Superior temporal gyrus (tissue), 1 donor: ENCODE measurements around the gene PRPF6.
"Not testable (repeated sequence)": the region's sequence is repeated elsewhere in the genome, so short reads cannot be mapped to it uniquely, and the experiment has no call there.

ENCODE experiments used
- DNase-seq: peaks from one replicate; pipeline ENCODE4 v3.0.0-alpha.2; 2016; ENCODE audit errors: extremely low spot score

The PRPF6 gene

DNA sequence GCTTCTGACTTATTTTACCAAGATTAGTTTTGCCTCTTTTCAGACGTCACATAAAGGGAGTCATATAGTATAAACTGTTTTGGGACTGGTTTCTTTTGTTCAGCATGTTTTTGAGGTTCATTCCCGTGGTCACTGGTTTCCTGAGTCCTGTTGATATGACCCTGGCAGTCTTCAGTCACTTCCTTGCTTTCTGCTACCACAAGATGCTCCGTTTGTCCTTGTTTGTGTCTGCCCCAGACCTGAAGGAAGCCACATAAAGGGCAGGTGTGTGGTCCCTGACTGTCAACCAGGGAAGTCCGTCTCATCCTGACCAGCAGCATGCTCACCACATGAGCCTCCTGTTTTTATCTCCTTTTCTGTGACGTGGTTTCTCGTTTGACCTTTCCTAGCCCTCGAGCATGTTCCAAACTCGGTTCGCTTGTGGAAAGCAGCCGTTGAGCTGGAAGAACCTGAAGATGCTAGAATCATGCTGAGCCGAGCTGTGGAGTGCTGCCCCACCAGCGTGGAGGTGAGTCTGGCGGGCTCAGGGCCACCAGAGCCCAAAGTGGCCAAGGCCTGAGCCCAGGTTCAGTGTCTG lies 29.0 kb downstream of the PRPF6 start:
- DNase-seq = no peak

DNA sequence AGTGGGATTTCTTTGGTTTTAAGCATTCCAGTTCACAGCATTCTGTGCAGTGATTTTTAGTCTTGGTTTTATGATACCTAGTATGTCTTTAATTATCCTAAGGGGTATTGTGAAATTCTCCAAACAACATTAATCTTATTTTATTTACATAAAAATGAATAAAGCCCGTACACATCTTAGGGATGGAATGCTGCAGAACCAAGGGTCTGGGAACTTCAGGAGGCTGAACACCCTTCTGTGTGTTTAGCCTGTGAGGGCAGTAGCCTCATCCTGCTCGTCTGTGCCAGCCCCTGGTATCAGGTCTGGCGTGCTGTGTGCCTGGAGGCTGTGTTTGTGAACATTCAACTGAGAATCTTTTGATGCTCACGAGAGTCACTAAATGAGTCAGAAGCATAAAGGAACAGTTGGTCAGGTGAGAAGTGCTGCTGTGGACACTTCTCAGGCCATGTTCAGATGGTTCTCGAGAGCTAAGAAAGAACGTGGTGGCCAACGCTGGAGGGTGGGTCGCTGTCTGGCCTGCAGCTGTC lies 29.8 kb downstream of the PRPF6 start:
- no peak for DNase-seq

DNA sequence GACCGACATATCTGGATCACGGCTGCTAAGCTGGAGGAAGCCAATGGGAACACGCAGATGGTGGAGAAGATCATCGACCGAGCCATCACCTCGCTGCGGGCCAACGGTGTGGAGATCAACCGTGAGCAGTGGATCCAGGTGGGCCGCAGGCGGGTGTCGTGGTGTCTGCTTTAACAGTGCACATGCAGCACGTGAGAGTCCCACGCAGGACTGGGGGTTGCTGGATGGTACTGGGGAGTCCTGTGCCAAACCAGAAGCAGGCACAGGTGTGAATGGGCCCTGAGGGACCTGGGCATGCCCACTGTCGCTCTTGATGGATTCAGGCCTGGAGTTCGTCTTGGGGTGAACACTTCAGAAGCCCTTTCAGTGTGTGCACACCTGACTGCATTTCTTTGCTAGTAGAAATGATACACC lies 30.4 kb downstream of the PRPF6 start:
- no peak for DNase-seq

DNA sequence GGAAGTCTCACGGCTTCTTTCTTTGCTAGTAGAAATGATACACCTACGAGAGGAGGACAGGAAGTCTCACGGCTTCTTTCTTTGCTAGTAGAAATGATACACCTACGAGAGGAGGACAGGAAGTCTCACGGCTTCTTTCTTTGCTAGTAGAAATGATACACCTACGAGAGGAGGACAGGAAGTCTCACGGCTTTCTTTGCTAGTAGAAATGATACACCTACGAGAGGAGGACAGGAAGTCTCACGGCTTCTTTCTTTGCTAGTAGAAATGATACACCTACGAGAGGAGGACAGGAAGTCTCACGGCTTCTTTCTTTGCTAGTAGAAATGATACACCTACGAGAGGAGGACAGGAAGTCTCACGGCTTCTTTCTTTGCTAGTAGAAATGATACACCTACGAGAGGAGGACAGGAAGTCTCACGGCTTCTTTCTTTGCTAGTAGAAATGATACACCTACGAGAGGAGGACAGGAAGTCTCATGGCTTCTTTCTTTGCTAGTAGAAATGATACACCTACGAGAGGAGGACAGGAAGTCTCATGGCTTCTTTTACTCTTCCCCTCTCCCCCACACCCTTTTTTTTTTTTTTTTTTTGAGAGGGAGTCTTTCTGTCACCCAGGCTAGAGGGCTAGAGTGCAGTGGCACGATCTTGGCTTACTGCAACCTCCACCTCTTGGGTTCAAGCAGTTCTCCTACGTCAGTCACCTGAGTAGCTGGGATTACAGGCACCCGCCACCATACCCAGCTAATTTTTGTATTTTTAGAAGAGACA lies 31.6 kb downstream of the PRPF6 start:
- DNase-seq = not testable (repeated sequence)

DNA sequence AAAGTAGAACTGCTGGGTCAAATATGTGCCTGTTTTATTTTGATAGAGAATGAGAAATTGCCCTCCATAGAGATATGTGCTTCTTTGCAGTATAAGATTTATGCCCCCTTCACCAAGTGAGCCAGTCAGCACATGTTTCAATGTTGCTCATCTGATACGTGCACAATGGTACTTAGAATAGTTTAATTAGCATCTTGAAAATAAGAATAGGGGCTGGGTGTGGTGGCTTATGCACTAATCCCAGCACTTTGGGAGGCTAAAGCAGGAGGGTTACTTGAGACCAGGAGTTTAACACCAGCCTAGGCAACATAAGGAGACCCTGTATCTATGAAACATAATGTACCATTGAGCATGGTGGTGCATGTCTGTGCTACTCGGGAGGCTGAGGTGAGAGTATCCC lies 34.7 kb downstream of the PRPF6 start:
- no peak for DNase-seq

DNA sequence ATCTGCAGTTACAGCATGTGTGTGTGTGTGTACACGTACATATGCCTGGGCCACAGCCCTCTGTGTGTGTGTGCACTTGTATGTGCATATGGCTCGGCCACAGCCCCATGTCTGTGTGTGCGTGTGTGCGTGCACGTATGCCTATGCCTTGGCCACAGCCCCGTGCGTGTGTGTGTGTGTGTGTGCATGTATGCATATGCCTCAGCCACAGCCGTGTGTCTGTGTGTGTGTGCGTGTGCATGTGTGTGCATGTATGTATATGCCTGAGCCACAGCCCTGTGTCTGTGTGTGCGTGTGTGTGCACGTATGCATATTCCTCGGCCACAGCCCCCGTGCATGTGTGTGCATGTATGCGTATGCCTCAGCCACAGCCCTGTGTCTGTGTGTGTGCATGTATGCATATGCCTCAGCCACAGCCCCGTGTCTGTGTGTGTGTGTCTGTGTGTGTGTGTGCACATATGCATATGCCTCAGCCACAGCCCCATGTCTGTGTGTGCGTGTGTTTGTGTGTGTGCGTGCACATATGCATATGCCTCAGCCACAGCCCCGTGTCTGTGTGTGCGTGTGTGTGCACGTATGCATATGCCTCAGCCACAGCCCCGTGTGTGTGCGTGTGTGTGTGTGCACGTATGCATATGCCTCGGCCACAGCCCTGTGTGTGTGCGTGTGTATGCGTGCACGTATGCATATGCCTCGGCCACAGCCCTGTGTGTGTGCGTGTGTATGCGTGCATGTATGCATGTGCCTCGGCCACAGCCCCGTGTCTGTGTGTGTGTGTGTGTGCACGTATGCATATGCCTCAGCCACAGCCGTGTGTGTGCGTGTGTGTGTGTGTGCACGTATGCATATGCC lies 40.4 kb downstream of the PRPF6 start:
- no peak for DNase-seq

DNA sequence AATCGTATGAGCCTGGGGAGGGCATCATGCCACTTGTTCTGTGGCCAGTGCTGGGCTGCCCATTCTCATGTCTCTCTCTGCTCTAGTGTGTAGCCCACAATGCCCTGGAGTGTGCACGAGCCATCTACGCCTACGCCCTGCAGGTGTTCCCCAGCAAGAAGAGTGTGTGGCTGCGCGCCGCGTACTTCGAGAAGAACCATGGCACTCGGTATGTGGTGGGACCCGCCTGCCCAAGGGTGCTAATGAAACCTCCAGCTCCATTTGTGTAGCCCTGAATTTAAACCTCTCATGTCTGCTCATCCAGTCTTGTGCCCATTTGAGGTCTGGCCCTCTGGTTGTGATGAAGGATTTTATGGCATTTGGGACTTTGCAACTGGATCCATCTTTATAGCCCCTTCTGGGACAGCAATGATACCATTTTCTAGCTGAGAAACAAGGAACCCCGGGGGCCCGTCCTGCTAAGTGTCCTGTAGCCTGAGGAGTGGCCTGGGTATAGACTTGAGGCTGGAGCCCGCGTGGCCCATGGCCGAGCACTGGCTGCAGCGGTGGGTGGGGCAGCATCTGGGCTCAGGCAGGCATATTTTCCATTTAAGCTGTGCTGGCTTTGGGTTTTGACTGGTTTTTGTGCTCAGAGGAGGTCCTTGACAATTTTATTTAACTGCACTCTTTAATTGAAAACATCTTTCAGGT lies 41.9 kb downstream of the PRPF6 start:
- no peak for DNase-seq

DNA sequence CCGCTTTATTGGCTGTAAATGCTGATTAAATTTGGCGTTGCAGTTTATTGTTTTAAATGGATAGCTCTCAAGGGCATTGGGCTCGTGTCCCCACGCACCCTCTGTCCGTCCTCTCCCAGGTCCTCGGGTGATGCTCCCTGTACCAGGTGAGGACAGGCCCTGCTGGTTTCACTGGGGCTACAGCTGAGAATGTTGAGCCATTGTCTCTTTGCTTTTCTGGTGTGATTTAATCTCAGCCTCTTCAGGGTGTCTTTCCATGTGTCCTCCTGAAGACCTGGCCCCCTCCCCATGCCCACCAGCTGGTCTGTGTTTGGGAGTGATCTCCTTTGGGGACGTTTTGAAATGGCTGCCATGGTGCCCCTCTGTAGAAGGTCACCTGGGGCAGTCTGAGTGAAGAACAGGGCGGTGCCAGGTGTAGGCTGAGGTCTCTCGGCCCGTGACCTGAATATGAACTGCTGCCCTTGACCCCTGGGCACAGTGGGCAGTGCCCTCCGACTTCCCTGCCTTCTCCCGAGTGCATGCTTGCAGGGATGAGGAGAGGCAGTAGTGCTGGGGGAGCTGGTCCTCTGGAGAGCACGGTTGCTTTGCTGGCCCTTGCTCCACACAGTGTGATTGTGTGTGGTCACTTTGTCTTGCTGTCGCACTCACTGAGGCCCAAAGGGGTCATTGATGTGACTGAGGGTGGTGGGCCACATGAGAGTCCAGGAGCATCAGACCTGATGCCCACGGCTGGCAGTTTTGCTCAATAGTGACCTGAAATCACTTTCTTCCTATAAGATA lies 42.6 kb downstream of the PRPF6 start:
- no peak for DNase-seq

DNA sequence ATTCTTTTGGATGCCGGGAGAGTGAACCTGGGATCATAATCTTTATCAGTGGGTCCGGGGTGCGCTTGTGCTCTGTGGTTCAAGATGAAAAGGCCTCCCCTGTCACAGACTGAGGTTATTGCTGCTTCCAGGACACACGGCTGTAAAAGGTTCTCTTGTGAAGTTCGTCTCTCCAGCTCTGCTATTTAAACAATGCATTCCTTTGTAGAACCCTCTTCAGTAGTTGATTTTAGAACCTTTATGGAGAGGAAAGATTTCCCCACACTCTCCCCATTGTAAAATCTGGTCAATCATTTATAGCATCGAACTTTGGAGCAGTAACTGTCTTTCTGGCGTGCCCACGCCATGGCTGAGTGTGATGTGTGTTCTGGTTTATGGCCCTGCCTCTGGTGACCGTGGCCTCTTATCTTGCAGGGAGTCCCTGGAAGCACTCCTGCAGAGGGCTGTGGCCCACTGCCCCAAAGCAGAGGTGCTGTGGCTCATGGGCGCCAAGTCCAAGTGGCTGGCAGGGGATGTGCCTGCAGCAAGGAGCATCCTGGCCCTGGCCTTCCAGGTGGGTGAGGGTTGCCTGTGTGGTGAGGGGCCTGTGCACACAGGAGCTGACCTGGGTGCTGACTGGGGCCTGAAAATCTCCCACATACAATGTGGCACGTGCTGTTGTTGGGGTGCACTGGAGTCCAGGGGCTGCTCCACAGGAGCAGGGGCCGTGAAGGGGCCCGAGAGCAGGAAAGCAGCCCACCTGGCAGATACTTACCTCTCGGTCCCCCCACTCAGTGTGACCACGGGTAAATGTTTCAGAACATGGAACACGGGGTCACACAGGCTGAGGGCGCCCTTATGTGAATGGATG lies 43.4 kb downstream of the PRPF6 start:
- no peak for DNase-seq

DNA sequence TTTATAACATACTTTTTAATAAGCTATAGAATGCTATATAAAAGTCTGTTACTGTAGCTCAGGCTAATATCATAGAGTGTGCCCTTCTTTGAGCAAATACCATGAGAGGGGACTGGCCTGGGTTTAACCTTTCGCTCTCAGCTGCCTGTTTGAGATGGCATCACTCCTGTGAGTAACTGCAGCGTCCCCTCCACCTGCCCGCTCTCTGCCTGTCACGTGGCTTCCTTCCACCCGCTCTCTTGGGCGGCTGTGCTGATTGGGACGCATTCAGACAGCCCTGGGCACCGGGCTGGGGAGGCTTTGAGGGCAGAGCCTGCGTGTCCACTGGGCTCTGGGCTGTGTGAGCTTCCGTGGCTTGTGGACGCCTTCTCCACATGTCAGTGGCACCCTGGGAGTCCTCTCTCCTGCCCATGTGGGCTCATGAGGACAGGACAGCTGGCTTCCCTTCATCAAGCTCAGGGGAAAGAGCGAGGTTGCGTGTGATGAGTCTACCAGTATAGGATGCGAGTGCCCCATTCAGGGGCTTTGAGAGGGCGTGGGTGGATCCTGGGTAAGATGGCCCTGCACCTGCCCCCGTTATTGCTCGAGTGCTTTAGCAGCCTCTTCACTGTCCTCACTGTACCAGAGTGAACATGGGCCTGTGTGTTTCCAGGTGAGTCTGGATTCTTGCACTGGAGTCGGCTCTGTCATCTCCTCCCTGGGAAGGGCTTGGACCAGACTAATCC lies 44.3 kb downstream of the PRPF6 start:
- DNase-seq = no peak

DNA sequence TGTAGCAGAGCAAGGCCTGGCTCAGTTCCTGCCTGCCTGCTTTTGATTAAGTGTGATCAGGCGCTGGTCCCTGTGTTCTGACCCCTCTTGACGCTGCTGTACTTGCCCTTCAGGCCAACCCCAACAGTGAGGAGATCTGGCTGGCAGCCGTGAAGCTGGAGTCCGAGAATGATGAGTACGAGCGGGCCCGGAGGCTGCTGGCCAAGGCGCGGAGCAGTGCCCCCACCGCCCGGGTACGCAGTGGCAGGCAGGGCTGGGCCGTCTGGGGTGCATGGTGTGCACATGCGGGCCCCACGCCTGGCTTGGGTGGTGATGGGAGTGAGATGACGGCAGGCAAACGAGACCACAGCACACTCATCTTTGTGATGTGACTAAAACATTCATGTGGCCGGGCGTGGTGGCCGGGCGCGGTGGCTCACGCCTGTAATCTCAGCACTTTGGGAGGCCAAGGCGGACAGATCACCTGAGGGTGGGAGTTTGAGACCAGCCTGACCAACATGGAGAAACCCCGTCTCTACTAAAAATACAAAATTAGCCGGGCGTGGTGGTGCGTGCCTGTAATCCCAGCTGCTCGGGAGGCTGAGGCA lies 45.0 kb downstream of the PRPF6 start:
- no peak for DNase-seq

DNA sequence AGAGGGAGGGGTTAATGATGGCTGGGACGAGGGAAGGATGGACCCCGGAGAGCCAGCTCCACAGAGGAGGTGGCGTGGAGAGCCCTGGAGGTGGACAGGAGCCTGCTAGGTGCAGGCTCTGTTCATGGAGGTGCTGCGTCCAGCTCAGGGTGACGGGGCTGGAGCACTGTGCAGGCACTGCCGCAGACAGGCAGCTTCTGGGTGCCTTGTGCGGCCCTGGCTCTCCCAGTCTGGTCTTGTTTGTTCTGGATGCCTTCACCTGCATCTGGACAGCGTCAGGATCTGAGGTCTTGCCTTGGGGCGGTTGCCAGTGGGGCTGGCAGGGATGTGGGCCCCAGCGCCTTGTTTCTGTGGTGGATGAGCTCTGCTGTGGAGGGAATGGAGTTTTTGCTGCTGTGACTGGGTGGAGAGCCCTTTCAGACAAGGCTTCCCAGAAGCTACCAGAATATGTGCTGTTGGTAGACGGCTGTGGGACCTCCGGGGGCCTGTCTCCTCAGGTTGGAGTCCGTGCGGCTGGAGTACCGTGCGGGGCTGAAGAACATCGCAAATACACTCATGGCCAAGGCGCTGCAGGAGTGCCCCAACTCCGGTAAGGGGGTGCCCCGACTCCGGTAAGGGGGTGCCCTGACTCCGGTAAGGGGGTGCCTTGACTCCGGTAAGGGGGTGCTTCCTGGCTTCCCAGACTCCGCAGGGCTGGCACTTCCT lies 47.2 kb downstream of the PRPF6 start:
- no peak for DNase-seq

DNA sequence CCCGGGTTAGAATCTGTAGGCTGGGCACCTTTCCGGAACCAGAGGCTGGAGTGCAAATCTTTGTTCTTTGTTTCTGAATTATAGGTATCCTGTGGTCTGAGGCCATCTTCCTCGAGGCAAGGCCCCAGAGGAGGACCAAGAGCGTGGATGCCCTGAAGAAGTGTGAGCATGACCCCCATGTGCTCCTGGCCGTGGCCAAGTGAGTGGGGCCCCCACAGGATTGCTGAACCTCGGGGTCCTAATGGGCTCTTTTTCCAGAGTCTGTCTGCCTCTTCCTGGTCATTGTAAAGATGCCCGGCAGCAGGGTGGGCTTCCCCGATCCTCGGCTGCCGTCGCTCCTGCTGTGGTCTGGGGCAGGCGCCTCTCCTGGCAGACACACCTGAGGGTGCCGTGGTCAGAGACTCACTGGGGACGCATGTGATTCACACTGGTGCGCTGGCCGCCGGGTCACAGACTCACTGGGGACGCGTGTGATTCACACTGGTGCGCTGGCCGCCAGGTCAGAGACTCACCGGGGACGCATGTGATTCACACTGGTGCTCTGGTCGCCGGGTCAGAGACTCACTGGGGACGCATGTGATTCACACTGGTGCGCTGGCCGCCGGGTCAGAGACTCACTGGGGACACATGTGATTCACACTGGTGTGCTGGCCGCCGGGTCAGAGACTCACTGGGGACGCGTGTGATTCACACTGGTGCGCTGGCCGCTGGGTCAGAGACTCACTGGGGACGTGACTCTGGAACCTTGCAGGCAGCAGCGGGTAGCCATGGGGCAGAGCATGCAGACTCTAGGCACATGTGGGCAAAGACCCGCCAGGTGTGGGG lies 48.6 kb downstream of the PRPF6 start:
- no peak for DNase-seq

DNA sequence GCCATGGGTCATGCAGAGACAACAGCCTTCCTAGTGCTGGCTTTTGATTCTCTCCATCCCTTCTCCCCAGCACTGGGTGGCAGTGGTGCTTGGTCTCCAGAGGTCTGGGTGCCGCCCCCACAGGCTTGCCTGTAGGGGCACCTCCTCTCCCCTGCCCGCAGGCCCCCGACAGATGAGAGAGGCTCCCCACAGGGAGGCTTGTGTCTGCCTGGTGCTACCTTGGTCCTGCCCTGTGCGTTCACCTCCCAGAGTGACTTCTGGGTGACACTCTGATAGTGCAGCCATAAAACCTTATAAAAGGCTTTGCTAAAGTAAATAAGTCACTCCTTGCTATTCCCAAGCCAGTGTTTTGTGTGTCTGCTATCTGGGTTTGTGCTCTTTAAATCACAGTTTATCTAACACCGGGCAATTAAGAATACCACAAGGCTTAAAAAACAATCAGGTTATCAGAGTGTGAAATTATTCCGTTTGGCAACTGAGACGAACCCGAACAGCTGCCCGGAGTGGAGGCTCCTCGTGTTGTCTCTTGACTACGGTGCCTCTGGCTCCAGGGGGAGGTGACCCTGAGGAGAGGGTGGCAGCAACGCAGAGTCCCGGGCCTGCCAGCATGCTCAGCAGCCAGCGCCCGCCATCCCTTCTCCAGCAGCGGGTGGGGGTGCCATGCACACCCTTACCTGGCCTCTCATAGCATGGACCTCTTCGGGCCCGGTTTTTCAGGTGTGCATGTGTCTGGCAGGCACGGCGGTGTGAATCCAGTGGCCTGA lies 49.6 kb downstream of the PRPF6 start:
- DNase-seq = no peak

DNA sequence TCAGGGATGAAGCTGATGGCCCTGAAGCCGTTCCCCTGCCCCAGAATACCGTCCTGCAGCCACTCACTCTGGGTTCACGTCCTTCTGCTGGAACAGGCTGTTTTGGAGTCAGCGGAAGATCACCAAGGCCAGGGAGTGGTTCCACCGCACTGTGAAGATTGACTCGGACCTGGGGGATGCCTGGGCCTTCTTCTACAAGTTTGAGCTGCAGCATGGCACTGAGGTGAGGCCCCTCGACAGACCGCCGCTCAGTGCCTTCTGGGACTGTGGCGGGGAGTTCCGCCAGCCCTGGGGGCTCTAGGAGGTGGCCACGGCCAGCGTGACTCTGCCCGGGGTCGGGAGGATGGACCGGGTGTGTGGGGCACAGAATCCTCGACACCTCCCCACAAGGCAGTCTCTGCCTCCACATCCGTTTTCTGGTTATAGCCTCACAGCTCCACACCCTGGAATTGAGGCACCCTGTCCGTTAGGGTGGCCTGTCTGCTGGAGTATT lies 50.9 kb downstream of the PRPF6 start:
- no peak for DNase-seq
